GM21360 (cell line): ENCODE results near the gene SC5D.

Experiments used
- ATAC-seq: cut with Tn5 transposase; IDR thresholded peaks from one replicate; pipeline ENCODE4 v1.9.1; 2021; ENCODE audit warnings: mild to moderate bottlenecking, moderate library complexity; ENCODE audit not compliant: unreplicated experiment

SC5D gene

GRCh38 chr11:121291319-121291718, 1.3 kb upstream of the SC5D start:
- ATAC-seq = no peak

- ATAC-seq = peak; percentile 21
Measured at GRCh38 chr11:121291896-121292494, 576 bp upstream of the SC5D start.

GRCh38 chr11:121293288-121293594, 670 bp downstream of the SC5D start:
- no peak for ATAC-seq

- ATAC-seq = no peak
Measured at GRCh38 chr11:121295246-121296029, 2.9 kb downstream of the SC5D start.

GRCh38 chr11:121297872-121298271, 5.3 kb downstream of the SC5D start:
- ATAC-seq = no peak

GRCh38 chr11:121298774-121299173, 6.2 kb downstream of the SC5D start:
- ATAC-seq = no peak

- ATAC-seq = no peak
Measured at GRCh38 chr11:121299417-121299816, 6.8 kb downstream of the SC5D start.

- no peak for ATAC-seq
Measured at GRCh38 chr11:121300313-121300971, 7.9 kb downstream of the SC5D start.

GRCh38 chr11:121300972-121301699, 8.6 kb downstream of the SC5D start:
- no peak for ATAC-seq

- no peak for ATAC-seq
Measured at GRCh38 chr11:121304759-121305158, 12.2 kb downstream of the SC5D start.

- no peak for ATAC-seq
Measured at GRCh38 chr11:121308816-121309215, 16.2 kb downstream of the SC5D start.

GRCh38 chr11:121309688-121310087, 17.1 kb downstream of the SC5D start:
- peak; percentile 93 for ATAC-seq

GRCh38 chr11:121310908-121311307, 18.3 kb downstream of the SC5D start:
- ATAC-seq = no peak

GRCh38 chr11:121311373-121311772, 18.8 kb downstream of the SC5D start:
- no peak for ATAC-seq

- ATAC-seq = no peak
Measured at GRCh38 chr11:121312483-121312882, 19.9 kb downstream of the SC5D start.

- no peak for ATAC-seq
Measured at GRCh38 chr11:121318848-121319834, 26.6 kb downstream of the SC5D start.

GRCh38 chr11:121321614-121322243, 29.2 kb downstream of the SC5D start:
- ATAC-seq = peak; percentile 60

- ATAC-seq = no peak
Measured at GRCh38 chr11:121323046-121323607, 30.6 kb downstream of the SC5D start.

GRCh38 chr11:121326230-121326629, 33.7 kb downstream of the SC5D start:
- no peak for ATAC-seq

- ATAC-seq = no peak
Measured at GRCh38 chr11:121327553-121327952, 35.0 kb downstream of the SC5D start.
